HG03520 (cell line): Measurements from ENCODE around the gene NR2F1.

Experiments used
- ATAC-seq: cut with Tn5 transposase; IDR thresholded peaks from one replicate; pipeline ENCODE4 v1.9.1; 2021; ENCODE audit warnings: mild to moderate bottlenecking, moderate library complexity; ENCODE audit not compliant: unreplicated experiment

The NR2F1 gene

DNA sequence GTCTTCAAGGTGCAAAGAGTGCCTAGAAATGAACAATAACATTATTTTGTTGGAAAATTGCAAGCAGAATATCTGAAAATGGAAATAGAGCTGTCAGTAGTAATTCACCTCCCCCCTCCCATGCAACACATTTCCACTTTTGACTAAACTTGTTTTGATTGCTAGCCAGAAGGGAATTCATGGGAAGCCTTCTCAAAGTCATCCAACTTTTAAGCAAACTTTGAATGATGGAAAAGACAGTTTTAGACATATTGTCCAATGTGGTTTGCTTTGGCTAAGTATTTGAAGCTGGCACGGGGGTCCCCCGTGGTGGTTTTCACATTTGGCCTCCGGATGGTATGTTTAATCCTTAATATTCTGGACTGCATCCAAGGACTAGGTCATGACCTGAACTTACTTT, 7.5 kb downstream of the NR2F1 start:
- ATAC-seq, result no peak

DNA sequence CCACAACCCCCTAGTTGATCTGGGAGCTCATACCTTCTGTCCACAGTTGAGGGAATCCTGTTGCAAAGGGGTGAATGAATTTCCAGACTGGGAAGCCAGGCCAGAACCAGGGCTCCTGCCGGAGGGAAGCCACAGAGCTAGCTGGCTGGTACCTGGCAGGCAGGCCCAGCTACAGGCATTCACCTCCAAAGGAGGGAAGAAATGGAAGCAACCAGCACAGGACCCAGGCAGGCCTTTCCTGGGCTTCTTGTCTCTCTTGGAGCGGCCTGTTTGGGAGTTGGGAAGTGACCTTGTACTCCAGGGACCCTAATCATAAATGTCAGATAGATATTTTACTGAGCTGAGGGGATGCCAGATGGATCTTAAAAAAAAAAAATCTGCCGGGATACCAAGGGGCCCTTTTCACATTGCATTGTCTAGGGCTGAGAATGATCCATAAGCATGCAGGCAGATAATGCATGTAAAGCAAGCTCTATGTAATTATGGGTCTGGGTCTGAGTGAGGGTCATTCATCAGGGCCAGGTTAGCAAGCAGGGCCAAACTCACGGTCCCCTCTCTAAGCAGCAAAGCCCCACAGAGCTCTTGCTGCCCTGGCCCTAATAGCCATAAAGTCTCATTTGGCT, 8.4 kb downstream of the NR2F1 start:
- ATAC-seq, result no peak

DNA sequence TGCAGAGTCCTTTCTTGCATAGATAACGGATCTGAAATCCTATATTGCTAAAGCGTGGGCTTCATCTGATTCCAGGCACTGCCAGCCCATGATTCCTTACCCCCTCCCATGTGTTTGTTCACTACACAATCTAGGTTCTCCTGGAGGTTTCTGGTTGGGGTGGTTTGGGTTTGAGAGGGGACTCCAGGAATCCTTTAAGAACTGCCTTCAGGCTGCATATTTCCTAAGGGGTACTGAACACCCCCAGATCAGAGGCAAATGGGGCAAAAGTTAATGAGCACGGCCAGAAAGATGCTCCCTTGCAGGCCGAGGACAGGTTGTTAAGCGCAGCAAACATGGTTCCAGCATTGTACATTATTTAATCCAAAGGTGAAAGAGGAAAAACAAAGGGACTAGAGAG, 9.9 kb downstream of the NR2F1 start:
- no peak for ATAC-seq

DNA sequence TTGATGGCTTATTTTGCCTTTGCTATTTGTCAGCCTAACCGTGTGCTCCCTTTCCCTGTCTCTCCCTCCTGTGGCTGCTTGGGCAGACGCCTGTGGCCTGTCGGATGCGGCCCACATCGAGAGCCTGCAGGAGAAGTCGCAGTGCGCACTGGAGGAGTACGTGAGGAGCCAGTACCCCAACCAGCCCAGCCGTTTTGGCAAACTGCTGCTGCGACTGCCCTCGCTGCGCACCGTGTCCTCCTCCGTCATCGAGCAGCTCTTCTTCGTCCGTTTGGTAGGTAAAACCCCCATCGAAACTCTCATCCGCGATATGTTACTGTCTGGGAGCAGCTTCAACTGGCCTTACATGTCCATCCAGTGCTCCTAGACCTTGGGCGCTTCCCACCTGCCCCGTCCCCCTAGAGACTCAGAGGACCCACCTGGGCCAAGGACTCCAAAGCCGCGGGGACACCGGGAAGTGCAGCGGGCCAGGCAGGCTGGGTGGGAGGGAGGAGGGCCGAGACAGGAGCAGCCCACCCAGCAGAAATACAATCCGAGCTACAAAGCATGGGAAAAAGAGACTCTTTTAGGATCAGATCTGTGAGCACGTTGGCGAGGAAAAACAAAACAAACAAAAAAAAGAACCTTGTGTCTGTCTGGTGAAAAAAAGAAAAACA, 10.6 kb downstream of the NR2F1 start:
- no peak for ATAC-seq

DNA sequence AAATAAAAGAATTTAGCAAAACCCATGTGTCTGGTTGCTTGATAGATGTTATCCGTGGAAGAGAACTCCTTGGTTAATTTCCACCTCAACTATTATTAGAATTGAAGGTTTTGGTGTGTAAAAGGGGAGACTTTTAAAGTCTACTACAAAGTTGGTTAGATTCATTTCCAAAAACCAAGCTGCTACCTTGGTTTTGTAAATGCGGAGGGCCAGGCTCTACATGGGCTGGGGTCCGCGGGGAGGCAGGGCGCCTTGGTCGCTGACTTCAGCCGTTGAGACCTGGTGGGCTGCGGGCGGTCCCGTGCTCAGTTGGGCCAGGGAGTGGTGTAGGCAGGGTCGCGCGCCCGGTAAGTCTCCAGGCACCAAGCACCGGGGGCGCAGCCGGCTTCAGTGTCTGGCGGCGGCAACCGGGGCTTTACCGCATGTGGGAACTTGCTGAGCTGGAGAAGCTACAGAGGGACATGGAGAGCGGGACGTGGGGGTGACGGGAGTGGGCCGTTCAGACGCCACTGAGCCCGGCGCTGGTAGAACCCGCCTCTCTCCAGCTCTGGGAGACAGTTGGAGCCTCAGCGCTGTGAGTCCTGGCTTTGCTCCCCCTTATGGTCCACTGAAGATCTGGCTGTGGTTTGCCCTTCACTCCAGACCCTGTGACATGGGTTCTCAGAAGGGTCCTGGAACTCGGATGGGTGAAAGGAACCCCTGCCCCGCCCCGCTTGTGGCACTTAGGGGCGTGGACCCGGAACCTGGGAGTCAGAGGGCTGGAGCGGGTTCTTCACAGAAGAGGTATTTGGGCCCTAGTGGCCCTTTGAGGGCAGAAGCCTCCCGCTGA, 11.8 kb downstream of the NR2F1 start:
- no peak for ATAC-seq

DNA sequence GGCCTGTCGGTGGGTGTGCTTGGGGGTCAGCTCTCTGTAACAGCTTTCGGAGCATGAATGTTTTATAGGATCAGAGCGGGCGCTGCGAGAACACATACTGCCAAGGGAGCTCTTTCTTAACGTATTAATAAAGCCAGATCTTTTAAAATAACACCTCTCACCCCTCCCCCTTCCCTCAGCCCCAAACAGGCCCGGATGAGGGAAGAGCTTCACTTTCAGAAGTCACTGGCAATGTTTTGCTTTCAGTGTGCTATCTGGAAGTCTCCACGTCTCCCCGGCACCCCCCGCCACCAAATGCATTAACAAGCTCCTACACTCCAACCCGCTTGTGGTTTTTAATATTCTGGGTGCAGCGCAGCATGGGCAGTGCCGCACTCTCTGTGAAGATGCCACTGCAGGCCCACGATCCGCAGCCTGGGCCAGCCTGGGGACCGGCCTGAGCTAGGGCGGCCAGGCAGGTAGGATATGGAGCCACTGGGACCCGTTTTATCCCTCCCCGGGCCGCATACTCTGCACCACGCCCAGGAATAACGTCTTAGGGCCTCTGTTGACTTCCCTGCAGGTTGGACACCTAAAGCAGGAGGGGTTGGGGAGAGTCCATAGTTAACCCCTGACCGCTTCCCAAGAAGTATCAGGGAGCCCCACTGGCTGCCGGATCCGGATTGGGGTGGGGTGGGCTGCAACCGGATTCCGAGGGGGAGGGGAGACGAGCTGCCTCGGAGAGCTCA, 12.6 kb downstream of the NR2F1 start:
- no peak for ATAC-seq

DNA sequence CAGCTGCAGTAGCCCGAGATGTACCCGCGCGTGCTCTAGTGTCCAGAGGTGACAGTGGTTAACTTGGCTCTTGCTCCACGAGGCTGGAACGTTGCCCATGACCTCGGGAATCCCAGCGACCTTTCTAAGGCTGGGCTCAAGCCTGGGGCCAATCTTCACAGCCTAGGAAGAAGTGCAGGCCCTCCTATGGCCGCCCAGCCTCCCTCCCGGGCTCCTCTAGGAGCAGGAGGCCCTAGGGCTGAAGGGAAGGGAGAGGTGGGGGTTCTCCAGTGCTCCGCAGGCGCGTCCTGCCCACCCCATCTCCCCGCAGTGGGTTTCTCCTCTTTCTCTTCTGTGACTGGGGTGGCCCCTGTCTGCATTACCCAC, 13.3 kb downstream of the NR2F1 start:
- no peak for ATAC-seq

DNA sequence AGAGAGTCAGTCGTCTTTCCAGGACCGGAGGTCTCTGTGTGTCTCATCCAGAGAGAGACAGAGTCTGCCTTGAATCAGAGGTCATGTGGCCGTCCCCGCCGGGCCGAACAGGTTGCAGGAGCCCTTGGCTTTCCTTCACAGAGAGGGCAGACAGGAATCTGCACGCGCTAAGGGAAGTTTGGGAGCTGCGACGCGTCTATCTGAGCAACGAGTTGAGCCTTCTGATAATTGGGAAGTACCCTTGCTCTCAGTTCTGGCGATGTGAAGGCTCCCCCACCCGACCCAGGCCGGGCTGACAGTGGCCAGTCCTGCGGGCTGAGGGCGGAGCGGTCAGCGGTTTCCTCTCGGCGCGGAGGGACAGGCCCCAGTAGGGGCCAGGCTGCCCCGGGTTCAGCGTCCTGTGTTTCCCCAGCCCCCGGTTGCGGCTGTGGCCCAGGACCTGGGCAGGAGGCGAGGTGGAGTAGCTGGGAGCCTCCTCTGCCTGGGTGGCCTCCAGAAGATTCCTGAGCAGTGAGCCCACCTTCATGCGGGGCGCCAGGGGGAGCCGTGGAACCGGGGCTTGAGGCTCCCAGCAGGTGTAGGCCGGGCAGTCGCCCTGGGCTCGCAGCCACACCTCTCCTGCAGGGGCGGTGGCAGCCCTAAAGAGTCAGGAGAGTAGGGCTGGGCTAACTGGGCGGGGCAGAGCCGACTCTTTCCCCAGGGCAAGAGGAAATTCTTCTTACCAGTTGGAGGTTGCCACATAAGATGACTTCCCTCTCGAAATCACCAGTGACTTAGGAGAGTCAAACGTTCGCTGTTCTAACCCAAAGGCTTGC, 13.9 kb downstream of the NR2F1 start:
- ATAC-seq, result no peak

DNA sequence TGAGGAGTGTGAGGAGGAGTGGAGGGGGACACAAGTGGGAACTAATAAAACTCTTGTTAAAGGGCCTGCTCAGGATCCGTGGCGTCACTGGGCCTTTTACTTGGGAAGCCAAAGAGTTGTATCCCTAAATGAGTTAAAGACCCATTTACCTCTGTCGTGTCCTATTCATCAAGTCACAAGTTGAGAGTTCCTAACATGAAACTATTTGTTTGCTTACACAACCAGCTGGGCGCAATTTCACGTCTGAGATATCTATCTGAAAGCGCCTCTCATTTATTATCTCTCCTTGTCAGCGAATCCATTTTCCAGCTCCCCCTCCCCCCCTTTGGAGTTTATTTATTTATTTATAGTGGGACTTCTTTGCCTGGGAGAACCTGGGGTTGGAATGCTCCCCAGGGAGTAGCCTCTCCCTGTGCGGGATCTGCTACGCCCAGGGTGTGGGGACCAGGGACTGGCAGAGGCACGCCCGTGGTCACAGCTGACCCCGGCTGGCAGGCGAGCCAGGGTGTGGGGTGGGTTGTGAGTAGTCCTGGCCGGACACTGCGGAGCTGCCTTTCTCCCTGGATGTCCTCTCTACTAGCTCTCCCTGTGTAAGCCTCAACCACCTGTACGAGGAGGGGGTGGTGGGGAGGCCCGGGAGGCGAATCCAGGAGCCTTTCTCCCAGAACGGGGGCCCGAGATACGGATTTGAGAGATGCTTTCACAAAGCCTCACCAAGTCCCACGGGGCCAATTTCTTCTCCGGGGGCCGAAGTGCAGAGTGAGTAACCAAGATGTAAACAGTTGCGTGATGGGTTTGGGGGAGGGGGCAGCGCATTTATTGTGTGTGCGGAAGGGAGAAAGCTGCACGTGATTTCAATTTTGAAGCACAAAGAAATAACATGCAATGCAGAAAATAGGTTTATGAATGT, 15.3 kb downstream of the NR2F1 start:
- ATAC-seq, result no peak

DNA sequence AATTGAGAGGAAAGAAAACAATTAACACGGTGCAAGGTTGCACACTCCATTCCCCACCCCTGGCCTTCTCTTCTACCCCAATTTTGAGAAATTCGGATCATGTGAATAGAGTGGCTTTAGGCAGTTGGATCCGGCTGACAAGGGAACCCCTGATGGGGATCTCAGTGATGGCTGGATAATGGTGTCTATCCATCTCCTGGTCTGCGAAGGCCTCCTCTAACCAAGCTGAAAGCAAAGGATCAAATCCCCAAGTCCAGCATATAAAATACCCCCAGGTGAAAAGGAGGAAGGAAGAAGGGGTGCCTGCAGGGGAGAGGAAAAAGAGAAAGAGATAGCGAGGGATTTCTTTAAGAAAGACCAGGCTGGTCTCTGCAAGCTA, 16.0 kb downstream of the NR2F1 start:
- ATAC-seq, result no peak

DNA sequence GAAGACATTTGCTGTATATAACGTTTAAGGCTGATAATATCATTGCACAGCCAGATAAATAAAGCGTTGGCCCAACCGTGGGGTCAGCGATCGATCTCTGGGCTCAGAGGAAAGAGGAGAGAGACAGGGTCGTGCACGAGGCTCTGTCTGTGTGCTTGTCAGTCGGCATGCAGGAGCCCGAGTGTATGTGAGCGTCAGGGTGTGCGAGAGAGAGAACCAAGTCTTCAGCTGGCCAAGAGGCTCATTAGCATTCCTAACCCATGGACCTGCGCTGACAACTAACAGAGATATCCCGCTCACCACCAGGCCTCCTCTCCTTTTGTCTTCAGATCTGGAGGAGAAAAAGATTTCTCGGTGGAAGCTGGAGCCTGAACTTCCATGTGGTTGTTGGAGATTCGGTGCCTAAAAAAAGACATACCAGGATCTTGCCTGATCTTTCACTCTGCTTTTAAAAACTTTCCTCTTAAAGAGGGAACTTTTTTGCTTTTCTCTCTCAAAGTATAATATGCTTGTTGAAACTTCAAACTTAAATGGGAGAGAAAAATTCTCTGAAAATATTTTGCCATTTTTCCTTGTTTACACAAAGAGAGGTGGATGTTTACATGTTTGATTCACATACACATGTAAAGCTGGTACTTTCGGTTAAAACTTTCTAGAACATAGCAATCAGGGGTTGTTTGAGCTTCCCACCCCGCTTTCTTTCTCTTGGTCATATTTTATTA, 16.5 kb downstream of the NR2F1 start:
- ATAC-seq, result no peak

DNA sequence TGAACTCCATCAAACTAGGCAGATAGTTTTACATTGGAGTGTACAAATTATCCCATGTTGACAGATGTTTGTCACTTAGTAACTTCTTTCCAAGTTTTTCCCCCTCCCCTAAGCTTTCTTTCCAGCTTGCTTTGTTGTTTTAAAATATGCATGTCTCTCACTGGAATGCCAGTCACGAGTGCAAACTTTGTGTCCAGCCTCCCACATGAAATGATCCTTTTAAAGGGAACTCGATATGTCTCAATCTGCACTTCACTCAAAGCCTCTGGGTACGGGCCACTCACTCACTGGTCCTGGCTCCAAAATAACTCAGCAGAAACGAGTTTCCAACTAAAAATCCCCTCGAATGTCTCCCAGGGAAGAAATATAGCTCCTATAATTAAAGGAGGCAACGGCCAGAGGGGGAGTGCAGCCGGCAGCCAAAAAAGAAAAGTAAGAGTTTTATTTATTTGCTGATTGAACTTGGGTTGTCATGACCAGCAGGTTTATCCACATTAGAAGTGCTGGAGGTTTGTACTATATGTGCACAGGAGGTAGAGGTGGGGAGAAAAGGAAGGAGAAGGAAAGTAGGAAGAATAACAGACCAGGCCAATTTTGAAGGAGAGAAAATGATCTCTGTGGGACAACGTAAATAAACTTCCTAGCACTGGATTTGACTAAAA, 17.5 kb downstream of the NR2F1 start:
- ATAC-seq, result no peak

DNA sequence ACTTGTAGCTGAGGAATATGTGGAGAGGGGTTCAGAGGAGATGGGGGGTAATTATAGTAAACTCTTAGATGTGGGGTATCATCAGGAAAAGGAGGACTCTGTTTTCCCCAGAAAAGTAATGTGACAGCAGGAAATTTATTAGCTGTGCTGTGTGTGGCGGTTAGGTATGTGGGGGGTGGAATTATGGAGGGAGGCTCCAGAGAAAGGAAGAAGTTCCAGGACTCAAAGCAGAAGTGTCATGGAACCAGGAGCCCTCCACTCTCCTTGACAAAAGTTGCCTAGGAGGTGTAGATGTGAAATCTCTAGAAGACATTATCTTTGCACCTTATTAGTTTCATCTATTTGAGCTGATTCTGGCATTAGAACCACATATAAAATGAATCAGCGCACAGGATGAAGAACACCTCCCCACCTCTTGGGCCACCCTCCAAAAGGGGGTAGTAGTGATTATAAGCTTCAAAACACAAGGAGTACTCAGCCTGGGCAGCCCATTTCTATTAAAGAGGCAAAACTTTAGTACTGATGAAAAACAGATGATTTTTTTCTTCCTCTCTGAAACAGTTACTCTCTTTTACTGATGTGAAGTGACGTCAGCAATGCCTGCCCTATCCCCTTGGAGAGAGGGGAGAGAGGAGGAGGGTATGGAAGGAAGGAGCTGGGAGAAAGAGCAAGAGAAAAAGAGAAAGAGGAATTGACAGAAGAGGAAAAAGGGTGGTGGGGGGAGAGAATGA, 18.2 kb downstream of the NR2F1 start:
- no peak for ATAC-seq

DNA sequence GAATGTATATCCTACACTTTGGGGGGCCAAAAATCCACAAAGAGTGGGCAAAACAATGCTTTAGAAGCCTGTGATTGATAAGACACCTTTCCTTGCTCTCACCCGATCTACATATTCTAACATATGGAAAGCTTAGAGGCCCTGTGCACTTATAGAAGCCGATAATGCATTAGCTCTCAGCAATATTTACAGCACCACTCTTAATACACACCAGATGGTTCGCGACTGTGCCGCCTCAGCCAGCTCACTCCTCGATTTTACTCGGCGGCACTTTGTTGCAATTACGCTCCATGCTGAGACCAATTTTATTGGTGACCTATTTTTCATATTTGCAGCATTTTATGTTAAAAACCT, 18.8 kb downstream of the NR2F1 start:
- ATAC-seq, result no peak

DNA sequence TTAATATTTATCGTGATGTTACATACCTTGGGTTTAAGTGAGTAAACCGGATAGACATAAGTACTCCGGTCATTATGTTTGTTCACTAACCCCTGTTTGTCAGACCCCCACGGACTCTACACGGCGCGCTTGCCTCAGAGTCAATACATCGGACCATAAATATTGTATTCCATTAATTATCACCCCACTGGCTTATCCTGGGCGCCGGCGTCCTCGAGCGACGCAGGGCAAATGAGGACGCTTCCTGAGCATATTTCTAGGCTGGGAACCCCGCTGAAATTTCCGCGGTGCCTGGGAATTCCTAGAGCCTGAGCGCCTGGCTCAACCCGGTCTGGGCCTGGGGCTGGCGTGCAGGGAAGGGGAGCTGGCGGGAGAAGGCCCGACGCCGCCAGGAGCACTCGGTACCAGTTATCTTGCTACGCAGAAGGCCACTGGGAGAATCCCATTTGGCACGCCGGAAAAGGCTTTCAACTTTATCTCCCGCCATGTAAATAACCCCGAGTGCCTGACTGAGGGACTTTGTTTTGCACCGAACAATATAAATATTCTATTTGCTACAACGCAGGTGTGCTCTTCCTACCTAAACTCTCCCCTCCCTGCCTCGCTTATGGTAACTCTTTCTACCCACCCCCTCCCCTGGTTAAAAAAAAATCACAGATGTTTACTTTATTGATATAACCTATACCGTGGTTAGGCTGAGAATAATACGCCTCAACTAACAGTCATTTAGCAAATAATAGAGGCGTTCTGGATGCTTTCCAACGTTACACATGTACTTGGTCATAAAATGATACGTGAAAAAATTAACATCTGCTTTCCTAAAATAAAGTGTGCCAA, 19.4 kb downstream of the NR2F1 start:
- no peak for ATAC-seq

DNA sequence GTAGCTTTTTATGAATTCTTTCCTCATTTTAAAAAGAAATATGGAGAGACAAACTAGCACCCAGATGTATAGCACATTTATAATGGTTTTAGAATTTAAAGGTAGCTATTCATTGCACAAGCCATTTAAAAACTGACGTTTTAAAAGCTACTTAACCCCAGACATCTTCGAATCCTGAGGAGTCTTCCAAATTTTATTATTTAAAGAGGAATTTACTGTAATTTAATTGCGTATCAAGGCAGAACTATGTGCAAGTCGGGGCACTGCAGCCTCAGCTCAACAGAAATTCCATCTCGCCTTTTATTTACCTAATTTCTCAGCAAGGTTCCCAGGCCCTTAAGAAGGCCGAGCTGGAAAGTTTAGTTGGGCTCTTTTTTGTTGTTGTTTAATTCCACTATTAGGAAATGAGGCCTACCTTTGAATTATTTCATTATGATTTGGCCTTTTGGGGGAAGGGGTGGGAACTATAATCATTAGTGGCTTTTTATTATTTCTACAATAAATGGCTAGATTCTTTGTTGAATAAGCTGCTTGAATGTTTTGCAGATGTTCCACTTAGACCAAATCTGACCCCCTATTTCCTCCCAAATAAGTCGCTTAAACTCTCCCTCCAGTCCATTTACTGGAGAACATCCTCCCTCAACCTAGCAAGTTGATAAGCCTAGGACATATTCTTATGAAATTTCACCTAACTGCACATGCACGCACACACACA, 20.2 kb downstream of the NR2F1 start:
- ATAC-seq, result no peak
